ENCODE data around the gene NUDT14. TPM values are rescaled to one million over a fixed set of nuclear protein-coding genes. Genes with fewer than 3 reads are reported as not detected.

NUDT14 gene
- polyA plus RNA-seq, 1 donor from 2014 or later = 55.0 TPM

DNA sequence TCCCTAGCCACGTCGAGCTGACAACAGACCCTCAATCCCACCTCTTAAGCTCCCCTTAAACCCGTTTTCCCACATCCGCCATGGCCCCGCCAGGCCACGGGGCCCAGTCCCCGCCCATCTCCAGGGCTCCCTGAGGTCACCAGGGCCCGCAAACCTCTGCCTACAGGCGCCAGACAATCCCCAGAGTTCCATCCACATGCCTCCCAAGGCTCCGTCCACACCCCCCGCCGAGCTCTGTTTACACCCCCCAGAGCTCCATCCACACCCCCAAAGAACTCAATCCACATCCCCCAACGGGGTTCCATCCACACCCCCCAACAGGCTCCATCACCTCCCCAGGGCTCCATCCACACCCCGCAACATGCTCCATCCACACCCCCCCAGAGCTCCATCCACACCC is 21.8 kb downstream of the NUDT14 start:
- H4K20me1 ChIP-seq (ENCODE audit: insufficient read depth) = no peaks in the 10 kb centered on the region
- H3K9me3 ChIP-seq (ENCODE audit: low read length) = no peaks in the 10 kb centered on the region
- H2AFZ ChIP-seq (ENCODE audit: low read depth, low read length) = no peak overlapping the region
- no peaks in the 10 kb centered on the region for H3F3A ChIP-seq (ENCODE audit: insufficient read depth, low read length, poor library complexity, severe bottlenecking)
- TF ChIP-seq POLR2AphosphoS5 (IDR thresholded peaks at IDR 0.05) (no peak), CTCF (IDR thresholded peaks at IDR 0.05; ENCODE audit: poor library complexity, severe bottlenecking) (no peak)
- H3K27me3 ChIP-seq (ENCODE audit: insufficient read depth, low read depth, low read length) = no peaks in the 10 kb centered on the region
- no peaks in the 10 kb centered on the region for H3K79me2 ChIP-seq (replicated peaks; ENCODE audit: insufficient read depth, low read length)
- no peaks in the 10 kb centered on the region for H3K9me2 ChIP-seq (ENCODE audit: insufficient read depth, low read length)
- H3K36me3 ChIP-seq (ENCODE audit: insufficient read depth, low read length) = no peaks in the 10 kb centered on the region
- H3K27ac ChIP-seq (ENCODE audit: low read length) = no peak overlapping the region
- no peak overlapping the region for H3K4me3 ChIP-seq (ENCODE audit: low read length)
- H3K4me2 ChIP-seq (ENCODE audit: low read length) = no peak overlapping the region
- no peak overlapping the region for H3K9ac ChIP-seq (ENCODE audit: low read length)

DNA sequence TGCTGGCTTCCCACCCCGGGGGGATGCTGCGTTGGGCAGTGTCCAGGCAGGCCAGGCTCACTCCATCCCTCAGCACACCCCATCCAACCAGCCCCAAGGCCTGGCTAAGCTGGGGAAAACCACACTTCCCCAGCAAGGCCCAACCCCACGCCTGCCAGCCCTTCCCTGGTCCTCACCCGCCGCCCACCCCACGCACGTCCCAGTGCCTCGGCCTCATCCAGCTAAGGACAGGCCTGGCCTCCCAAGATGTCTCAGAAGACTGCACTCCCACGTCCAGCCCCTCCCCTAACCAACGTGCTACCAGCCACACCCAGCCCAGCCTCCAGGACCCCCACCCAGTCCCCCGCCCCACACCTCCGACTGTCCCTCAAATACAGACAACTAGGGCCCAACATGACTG is 22.3 kb downstream of the NUDT14 start:
- Histone ChIP-seq H3K27ac (ENCODE audit: low read length) (no peak overlapping the region), H3K4me3 (ENCODE audit: low read length) (no peak overlapping the region), H3K9me2 (ENCODE audit: insufficient read depth, low read length) (no peaks in the 10 kb centered on the region), H2AFZ (ENCODE audit: low read depth, low read length) (no peak overlapping the region), H4K20me1 (ENCODE audit: insufficient read depth) (no peaks in the 10 kb centered on the region), H3K79me2 (replicated peaks; ENCODE audit: insufficient read depth, low read length) (no peaks in the 10 kb centered on the region), H3F3A (ENCODE audit: insufficient read depth, low read length, poor library complexity, severe bottlenecking) (no peaks in the 10 kb centered on the region), H3K36me3 (ENCODE audit: insufficient read depth, low read length) (no peaks in the 10 kb centered on the region), H3K27me3 (ENCODE audit: insufficient read depth, low read depth, low read length) (no peaks in the 10 kb centered on the region), H3K9ac (ENCODE audit: low read length) (no peak overlapping the region), H3K9me3 (ENCODE audit: low read length) (no peaks in the 10 kb centered on the region), H3K4me2 (ENCODE audit: low read length) (no peak overlapping the region)
- no peak for TF ChIP-seq POLR2AphosphoS5 (IDR thresholded peaks at IDR 0.05)
- no peak for TF ChIP-seq EZH2 (IDR thresholded peaks at IDR 0.05; ENCODE audit: borderline replicate concordance, insufficient read depth, low read length, poor library complexity, severe bottlenecking)

DNA sequence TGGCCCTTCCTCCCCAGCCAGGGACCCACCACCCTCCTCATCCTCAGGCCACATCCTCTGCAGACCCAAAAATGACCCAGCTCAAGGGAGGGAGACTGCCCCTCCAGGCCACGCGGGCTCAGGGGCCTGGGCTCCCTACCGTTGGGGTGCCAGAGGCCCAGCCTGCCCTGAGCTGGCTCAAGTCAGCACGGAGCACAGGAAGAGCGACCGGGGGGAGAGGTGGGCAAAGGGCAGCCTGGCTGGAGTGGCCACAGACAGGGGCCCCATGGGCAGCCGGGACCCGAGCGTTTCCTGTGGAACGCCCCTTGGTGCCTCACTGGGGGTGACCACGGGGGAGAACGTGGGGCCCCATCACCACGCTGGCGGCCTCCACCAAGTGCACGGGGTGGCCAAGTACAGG is 23.2 kb downstream of the NUDT14 start:
- Histone ChIP-seq H3K4me3 (ENCODE audit: low read length) (no peak overlapping the region), H4K20me1 (ENCODE audit: insufficient read depth) (no peaks in the 10 kb centered on the region), H3K9me3 (ENCODE audit: low read length) (no peaks in the 10 kb centered on the region), H3K27ac (ENCODE audit: low read length) (no peak overlapping the region), H3K36me3 (ENCODE audit: insufficient read depth, low read length) (no peaks in the 10 kb centered on the region), H3K9me2 (ENCODE audit: insufficient read depth, low read length) (no peaks in the 10 kb centered on the region), H3K9ac (ENCODE audit: low read length) (no peak overlapping the region), H3K79me2 (replicated peaks; ENCODE audit: insufficient read depth, low read length) (no peaks in the 10 kb centered on the region), H3K27me3 (ENCODE audit: insufficient read depth, low read depth, low read length) (no peaks in the 10 kb centered on the region), H3F3A (ENCODE audit: insufficient read depth, low read length, poor library complexity, severe bottlenecking) (no peaks in the 10 kb centered on the region), H3K4me2 (ENCODE audit: low read length) (no peak overlapping the region), H2AFZ (ENCODE audit: low read depth, low read length) (no peak overlapping the region)
- TF ChIP-seq SMC3 (conservative IDR thresholded peaks at IDR 0.05; ENCODE audit: poor library complexity) = no peak
- TF ChIP-seq, protein P1, sequence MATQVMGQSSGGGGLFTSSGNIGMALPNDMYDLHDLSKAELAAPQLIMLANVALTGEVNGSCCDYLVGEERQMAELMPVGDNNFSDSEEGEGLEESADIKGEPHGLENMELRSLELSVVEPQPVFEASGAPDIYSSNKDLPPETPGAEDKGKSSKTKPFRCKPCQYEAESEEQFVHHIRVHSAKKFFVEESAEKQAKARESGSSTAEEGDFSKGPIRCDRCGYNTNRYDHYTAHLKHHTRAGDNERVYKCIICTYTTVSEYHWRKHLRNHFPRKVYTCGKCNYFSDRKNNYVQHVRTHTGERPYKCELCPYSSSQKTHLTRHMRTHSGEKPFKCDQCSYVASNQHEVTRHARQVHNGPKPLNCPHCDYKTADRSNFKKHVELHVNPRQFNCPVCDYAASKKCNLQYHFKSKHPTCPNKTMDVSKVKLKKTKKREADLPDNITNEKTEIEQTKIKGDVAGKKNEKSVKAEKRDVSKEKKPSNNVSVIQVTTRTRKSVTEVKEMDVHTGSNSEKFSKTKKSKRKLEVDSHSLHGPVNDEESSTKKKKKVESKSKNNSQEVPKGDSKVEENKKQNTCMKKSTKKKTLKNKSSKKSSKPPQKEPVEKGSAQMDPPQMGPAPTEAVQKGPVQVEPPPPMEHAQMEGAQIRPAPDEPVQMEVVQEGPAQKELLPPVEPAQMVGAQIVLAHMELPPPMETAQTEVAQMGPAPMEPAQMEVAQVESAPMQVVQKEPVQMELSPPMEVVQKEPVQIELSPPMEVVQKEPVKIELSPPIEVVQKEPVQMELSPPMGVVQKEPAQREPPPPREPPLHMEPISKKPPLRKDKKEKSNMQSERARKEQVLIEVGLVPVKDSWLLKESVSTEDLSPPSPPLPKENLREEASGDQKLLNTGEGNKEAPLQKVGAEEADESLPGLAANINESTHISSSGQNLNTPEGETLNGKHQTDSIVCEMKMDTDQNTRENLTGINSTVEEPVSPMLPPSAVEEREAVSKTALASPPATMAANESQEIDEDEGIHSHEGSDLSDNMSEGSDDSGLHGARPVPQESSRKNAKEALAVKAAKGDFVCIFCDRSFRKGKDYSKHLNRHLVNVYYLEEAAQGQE (IDR thresholded peaks at IDR 0.05; ENCODE audit: borderline replicate concordance) = no peak
- no peak for TF ChIP-seq CTCF (IDR thresholded peaks at IDR 0.05; ENCODE audit: poor library complexity, severe bottlenecking)
- TF ChIP-seq EZH2 (IDR thresholded peaks at IDR 0.05; ENCODE audit: borderline replicate concordance, insufficient read depth, low read length, poor library complexity, severe bottlenecking) = no peak
- TF ChIP-seq MXI1 (conservative IDR thresholded peaks at IDR 0.05; ENCODE audit: poor library complexity, severe bottlenecking) = no peak
- TF ChIP-seq EP300 (conservative IDR thresholded peaks at IDR 0.05; ENCODE audit: poor library complexity, severe bottlenecking) = no peak
- no peak for TF ChIP-seq RAD21 (conservative IDR thresholded peaks at IDR 0.05)
- no peak for TF ChIP-seq TAF1 (IDR thresholded peaks at IDR 0.05; ENCODE audit: low read depth)
- no peak for TF ChIP-seq POLR2AphosphoS5 (IDR thresholded peaks at IDR 0.05)

All from neural cell (in vitro differentiated cells).